Activated effector memory CD4-positive, alpha-beta T cell treated with anti-CD3 and anti-CD28 coated beads, Interleukin-2, amount 50 U/mL, for 16 hours (primary cell): Measurements from ENCODE around the gene SCAMP4.
A peak's percentile ranks its signal among the peaks of the same experiment; 100 is the strongest.
"Not testable (repeated sequence)": the region's sequence is repeated elsewhere in the genome, so short reads cannot be mapped to it uniquely, and the experiment has no call there.

Source experiments
- DNase-seq: peaks from one replicate; pipeline ENCODE4 v3.0.0-alpha.2; 2020

SCAMP4 gene

DNA sequence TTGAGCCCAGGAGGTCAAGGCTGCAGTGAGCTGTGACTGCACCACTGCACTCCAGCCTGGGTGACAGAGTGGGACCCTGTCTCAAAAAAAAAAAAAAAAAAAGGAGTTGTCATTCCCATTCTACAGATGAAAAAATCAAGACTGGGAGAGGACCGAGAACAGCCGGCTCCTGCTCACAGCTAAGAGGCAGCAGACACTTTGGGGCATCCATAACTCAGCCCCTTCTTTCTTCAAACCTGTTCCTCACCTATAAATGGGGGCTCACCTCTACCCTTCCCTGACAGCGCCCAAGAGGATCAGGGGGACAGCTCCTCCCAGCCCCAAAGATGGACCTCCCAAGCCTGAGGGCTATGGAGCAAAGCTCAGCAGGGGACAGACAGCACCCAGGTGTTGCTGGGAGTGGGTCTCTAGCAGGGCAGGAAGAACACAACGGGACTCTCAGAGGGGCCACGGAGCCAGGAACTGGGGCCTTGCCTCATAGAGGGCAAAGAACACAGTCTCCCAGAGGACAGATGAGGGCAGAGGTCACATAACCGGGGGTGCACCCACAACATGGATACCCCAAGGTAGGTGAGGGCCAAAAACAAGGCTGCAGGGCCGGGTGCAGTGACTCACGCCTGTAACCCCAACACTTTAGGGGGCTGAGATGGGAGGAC lies 38.4 kb upstream of the SCAMP4 start:
- no peak for DNase-seq

DNA sequence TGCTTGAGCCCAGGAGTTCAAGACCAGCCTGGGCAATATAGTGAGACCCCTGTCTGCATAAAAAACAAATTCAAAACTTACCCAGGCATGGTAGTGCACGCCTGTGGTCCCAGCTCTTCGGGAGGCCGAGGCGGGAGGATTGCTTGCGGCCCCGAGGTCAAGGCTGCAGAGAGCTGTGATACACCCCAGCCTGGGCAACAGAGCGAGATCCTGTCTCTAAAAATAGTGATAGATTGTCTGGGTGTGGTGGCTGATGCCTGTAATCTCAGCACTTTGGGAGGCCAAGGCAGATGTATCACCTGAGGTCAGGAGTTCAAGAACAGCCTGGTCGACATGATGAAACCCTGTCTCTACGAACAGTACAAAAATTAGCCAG lies 37.9 kb upstream of the SCAMP4 start:
- DNase-seq, result no peak

DNA sequence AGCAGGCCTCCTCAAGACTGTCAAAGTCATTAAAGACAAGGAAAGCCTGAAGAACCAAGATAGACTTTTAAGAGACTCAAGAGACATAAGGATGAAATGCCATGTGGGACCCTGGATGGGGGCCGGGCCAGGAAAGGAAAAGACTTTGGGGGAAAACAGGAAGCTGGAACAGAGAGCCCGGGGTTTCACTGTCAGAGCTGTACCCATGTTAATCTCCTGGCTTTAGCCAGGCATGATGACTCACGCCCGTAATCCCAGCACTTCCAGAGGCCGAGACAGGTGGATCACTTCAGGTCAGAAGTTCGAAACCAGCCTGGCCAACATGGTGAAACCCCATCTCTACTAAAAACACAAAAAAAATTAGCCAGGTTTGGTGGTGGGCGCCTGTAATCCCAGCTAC lies 36.2 kb upstream of the SCAMP4 start:
- DNase-seq, result no peak

DNA sequence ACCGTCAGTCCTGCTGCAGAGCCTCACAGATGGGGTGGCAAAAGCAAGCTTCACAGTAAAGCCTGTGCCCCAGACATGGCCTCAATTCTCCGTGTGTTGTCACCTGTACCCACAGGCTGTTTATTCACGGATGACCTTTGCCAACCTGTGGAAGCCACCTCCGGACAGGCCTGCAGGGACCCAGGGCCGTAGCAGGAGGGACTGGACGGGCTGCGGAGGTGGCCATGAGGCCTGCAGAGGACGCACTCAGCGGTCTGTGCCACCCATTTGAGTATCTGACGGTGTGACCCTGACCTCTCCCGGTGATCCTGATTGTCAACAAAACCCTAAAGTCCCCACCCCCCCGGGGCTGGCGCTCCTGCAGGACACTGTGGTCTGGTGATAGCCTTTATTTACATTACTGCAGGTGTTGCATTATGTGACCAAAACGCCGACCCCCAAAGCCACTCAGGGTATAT lies 34.0 kb upstream of the SCAMP4 start:
- no peak for DNase-seq

DNA sequence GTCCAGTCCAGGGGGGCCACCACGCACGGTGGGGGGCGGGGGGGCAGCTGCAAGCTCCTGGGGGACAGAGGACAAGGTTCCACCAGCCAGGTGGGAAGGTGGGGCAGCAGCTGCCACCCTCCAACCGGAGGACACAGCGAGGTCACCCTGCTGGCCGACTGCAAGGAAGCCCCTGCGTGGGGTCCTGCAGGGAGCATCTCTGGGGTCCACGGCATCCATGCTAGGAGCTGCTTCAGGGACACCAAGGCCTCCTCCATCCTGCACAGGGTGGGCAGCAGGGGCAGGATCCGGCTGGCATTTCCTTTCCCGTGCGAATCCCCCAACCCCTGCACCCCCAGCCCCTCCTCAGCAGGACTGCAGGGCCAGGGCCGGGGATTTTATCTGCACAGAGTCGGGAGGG lies 33.6 kb upstream of the SCAMP4 start:
- DNase-seq, result no peak

DNA sequence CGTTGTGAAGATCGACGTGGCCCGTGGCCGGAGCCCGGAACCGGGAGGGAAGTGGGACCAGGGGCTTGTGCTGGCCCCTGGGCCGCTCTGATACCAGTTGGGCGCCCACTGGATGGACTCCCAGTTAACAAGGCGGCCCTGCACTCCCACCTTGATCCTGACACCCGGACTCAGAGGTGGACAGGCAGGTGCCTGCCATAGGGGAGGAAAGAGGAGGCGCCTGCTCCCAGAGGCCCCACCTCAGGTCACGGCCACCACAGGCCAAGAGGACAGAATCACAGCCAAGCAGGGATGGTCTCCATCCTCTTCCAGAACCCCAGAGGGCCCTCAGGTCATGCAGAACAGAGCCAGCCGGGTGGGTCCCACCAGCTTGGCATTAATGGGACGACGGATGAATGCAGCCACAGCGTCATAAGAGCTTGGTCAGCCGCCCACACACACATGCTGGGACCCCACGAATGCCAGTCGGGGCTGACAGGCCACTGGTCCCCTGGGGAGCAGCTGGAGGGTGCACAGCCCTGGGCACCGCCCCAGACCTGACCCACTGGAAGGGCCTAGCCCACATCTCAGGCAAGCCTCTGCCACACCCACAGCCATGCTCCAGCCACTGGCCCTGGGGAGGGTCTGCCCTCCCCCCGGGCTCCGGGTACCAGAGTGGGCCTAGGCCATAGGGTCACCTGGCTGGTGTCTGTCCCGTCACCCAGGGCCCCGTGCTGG lies 32.2 kb upstream of the SCAMP4 start:
- no peak for DNase-seq

DNA sequence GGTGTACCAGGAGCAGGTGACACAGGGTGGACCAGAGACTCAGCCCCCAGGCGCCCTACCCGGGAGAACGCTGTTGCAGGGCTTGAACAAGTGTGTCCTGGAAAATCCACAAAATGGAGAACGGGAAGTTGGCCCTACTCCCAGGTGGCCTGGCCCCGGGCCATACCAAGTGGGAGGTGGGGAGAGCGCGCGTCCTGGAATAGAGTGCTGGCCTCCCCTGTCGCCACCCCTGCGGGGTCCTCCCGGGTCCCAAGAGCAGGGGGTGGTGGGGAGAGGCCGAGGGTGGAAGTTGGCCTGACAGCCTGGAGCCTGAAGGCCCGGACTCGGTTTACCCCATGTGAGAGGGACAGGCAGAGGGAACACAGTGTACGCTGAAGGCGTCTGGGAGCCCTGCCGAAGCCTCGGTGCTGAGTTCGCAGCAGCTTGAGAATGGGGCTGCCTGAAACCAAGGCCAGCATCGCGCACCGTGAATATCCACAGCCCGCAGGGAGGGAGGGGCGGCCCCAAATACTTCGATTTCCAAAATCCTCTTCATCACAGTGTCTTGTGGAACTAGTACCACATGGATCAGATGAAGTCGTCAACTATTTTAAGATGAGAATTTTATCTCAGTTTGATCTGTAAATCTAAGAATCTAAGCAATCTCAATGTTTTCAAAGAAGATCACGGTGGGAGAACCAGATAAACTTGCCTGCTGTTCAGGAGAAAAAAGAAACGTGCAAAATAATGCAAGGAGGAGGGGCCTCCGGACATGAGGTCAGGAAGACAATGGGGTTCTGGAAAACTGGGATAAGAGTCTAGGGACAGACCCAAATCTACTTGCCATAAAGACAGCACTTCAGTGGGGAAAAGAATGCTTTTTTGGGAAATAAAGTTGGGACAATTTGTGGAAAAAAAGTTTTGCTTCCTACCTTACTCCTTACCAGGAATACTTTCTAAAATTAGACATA lies 31.4 kb upstream of the SCAMP4 start:
- no peak for DNase-seq

DNA sequence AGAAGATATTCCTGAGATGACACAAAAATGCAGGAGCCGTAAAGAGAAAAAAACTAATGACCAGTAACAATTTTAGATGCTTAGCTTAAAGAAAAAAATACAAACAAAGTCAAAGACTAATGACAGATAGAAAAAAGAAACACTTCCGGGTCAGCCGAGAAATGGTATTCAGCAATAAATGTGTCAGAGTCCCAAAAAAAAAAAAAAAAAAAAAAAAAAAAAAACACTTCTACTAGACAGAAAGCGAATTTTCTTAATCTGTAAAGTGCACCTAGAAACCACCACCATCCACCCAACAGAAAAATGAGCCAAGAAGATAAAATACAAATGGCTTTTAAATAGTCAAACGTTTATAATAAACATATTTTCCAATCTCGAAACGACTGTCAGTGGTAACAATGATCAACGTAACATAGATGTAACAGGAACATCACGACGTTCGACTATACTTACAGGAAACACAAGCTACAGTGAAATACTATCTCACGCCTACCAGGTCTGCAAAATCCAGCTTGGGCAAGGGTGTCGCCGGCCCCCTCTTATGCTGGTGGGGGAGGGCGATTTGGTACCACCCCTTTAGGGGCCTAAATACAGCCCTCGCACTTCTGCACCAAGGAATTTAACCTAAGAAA lies 30.5 kb upstream of the SCAMP4 start:
- no peak for DNase-seq

DNA sequence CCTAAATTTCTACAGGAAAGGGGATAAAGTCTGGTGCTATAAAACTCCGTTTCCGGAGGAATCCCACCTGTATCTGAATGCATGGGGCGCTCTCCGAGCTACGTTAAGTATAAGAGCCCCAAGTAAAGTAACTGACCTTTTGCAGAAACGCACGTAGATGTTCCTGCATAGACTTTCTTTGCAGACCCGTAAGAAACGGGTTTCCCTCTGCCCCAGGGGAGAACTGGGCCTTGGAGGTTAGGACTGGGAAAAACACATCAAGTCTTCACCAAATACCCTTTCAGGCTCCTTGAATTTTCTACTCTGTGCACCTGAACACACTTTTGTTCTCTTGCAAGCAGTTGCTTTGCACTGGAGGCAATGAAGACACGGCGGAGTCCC lies 29.9 kb upstream of the SCAMP4 start:
- peak; percentile 62 for DNase-seq

DNA sequence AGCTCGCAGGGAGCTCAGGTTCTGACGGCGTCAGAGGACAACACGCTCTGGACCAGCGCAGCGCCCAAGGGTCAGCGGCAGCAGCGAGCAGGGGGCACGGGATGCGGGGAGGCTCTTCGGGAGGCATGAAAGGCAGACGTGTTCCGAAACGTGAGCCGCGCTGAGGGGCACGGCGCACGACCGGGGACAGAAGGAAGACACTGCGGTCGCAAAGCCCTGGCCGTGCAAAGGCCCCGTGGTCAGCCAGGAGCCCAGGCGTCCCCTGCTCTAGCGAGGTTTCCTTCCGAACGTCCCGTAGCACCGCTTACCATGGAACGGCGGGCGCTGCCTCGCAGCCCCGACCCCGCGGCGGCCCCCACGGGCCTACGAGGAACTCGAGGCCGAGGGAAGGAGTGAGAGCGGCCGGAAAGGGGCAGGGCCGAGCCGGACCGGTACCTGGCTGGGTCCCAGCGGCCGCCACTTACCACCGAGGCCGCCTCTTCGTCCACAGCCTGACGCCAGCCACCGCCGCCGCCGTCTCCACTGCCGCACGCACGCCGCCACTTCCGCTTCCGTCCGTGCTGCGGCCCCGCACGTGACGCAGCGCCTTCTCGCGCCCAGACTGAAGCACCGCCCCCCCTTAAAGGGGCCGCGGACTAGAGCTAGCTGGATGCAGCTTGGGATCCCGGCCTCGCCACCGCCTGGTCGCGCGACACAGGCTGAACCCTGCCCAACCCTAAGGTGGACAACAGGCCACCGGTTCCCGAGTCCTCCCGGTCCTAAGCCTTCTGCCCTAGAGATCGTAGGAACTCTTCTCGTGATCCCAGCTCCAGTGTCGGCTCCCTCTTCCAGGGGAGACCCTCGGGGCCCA lies 29.3 kb upstream of the SCAMP4 start:
- peak; percentile 96 for DNase-seq

DNA sequence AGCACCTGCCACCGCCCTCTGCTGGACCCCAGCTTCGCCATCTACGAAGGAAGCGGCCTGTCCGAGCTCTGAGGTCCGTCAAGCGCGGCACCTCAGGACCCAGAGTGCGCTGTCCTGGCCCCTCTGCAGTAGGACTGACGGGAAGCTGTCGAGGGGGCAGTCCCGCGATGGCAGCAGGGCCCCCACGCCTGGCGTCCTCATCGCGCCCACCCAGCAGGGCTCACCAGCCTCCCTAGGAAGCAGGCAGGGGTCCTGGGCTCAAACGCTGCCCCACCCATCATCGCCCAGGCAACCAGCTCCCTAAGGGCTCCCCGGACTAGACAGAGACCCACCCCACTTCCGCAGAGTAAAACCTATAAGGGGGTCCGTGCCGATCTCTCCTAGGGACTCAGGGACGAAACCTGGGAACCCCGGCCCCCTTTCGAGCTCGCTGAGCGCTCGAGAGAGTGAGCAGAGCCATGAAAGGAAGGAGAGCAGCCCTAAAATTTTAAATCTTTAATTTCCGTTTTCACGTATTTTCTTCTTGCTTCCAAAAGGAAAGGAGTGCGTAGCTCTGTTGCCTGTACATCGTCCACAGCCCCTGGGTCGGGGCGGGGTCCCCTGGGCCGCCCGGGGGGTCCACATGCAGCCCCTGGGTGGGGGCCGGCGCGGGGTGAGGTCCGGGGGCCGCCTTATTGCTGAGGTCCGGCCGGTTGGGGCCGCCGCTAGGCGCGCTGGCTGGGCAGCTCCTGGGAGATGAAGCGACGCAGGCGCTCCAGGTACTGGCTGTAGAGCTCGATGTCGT lies 28.5 kb upstream of the SCAMP4 start:
- peak; percentile 67 for DNase-seq

DNA sequence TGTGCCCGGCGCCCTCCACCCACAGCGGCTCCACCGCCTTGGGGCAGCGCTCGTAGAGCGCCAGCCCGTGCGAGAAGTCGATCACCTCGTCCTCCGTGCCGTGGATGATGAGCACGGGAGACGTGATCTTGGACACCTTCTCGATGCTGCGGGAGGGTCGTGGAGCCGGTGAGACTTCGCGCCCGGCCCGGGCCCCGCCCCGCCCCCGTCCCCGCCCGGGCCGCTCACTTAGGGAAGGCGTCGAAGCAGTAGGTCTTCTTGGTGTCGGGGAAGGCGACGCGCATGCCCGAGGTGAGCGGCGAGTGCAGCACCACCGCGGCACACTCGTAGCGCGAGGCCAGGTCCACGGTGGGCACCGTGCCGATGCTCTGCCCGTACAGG lies 27.9 kb upstream of the SCAMP4 start:
- not testable (repeated sequence) for DNase-seq

DNA sequence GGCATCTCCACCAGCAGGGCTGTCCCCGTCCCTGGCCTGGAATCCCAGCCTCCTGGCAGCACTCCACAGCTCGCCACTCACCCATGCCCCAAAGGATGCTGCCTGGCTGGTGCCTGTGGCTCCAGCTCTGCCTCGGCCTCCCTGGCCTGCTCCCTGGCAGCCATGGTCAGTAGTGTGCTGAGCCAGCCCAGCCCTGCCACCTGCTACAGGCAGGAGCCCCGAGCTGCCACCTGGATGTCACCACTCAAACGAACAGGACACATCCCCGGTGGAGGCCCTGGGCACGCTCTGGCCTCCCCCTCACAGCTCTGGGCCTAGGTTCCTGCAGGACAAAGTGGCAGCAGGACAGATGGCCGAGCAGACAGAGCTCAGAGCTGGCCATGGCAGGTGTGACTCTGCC lies 26.6 kb upstream of the SCAMP4 start:
- not testable (repeated sequence) for DNase-seq

DNA sequence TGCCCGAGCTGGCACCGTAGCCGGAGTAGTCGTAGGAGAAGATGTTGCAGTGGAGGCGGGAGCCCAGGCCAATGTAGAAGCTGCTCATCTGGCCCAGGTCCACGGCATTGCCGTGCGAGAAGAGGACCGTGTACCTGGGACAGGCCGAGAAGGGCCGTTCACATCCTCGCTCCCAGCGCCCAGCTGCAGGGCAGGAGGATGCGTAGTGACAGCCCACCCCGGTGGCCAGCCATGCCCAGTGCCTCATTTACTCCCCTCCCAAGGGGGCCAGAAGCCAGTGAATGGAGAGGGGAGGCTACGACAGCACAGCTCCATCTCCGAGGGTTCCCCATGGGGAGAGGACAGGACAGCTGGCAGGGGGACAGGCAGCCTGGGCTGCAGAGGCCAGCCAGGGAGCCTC lies 25.2 kb upstream of the SCAMP4 start:
- DNase-seq, result not testable (repeated sequence)

DNA sequence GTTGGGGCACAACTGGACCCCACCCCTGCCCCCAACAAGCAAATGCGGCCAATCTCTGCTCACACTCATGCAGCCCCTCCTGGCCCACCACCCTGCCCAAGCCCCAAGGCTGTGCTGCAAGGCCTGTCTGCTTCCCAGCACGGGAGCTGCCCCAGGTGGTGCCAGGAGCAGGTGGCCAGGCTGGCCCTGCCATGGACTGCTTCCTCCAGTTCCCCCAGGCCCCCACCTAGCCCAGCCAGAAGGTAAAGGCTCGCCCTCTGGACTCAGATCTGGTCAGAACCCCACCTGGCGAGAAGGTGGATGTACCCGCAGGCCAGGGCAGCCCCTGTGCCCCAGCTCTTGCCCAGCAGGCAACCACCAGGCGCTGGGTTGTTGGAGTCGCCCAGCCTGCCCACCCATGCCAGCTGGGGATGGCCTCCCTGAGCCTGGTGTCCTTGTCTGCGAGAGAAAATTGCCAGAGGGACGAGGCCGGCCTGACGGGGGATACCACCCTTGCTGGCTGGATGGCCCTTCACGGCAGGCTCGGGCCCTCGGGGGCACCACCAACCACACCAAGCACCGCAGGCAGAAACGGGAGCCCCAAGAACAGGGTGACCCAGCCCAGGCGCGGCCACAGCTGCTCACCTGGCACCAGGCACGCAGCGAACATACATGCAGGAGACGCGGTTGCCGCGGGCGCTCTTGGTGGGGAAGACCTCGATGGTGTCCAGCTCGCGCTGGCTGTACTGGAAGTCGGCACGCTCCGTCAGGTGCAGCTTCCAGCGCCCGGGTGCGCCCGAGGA lies 24.4 kb upstream of the SCAMP4 start:
- no peak for DNase-seq

DNA sequence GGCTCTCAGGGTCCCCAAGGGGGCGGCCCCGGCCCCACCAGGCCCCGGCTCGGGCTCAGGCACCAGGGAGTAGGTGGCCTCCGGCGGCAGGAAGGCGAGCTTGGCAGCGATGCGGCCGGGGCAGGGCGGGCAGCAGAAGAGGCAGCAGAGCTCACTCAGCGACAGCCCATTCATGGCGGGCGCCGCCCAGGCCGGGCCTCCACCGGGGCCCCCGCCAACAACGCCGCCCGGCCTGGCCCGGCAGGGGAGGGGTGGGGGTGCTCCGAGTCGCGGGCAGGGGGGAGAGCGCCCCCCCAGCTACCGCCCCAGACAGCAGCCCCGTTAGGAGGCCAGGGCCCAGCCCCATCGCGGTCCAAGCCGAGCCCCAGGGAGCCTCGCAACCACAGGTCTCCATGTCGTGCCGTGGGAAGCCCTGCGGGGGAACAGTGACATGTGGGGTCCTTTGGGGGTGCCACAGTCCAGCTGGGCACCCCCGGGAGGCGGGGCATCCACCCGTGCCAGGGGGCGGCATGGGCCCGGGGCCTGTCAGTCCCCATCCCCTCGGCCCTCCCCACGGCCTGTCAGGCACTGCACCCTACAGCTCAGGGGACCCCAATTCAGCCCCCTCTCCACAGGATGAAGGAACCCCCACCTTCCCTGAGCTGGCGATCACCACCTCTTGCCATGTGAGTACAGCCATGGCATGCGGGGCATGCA lies 23.7 kb upstream of the SCAMP4 start:
- not testable (repeated sequence) for DNase-seq

DNA sequence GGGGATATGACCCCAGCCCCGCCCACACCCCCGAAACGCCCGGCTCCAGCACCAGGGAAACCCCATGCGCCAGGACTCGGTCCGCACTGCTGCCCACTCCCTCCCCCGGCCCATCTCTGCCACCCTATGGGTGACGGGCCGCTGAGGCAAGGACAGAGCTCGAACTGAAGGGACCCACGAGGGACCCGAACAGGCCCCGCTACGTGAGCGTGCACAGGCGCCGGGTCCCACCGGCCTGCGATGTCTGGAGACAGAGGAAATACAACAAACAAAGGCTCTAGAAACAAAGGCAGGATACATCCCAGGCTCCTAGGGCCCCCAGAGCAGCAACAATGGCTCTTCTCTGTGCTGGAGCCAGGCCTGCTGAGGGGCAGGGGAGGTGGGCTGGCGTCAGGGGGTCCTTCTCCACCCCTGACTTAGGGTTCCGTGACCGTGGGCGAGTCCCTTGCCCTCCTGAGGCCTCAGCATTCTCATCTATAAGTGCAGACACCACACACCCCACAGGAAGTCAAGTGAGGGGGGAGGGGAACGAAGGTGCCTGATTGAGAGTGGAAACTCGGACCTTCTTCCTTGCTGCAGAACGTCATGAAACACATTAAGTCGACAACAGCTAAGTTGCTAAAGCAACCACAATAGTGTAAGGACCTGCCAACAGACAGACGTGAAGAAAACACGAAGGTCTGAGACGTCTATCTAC lies 23.0 kb upstream of the SCAMP4 start:
- peak; percentile 88 for DNase-seq

DNA sequence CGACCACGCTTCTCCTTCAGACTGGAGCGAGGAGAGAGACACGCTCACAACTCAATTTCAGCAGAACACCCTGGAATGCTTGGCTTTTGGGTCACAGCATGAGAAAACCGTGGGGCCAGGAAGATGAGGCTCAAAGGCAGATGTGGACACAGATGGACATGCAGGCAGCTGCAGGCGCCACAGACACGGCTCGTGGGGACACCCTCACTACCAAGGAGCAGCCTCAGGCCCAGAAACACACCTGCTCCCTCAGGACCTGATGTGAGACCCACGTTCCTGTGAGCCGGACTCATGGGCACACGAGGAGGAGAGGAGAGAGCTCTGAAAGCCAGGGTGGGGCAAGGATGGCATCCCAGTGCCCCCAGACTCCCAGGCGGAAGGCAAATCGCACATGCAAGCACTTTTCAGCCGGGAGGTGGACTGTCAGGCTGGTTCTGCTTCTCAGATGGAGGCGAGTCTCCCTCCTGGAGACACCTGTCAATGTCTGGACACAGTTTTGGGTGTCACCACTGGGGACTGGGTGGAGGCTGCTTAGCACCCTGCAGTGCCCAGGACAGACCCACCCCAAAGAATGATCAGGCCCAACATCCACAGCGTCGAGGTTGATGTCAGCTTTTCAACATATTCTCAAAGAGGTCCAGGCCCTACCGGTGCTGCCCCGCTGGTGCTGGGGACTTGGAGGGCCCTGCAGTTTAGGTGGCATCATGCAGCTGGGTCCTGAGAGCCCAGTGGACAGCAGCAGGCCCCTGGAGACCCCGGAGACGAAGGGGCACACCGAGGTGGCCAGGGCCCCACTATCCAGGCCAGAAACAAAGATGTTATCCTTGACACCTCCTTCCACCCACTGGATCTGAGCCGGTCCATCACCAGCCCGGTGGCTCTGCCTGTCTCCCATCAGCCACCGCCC lies 22.2 kb upstream of the SCAMP4 start:
- no peak for DNase-seq
